Stimulated activated CD8-positive, alpha-beta memory T cell treated with anti-CD3 and anti-CD28 coated beads, Interleukin-12 subunit alpha, Interleukin-12 subunit beta, amount 100 ng/mL, for 1 hour (primary cell): Measurements from ENCODE around the gene RUSF1.
"Not testable (repeated sequence)": the region's sequence is repeated elsewhere in the genome, so short reads cannot be mapped to it uniquely, and the experiment has no call there.

ENCODE experiments used
- DNase-seq: peaks from one replicate; pipeline ENCODE4 v3.0.0-alpha.2; 2020; ENCODE audit warnings: low read depth

The RUSF1 gene

GRCh38 chr16:31517800-31518402 lies 9.7 kb upstream of the RUSF1 start:
- DNase-seq: no peak

GRCh38 chr16:31513884-31514283 lies 5.7 kb upstream of the RUSF1 start:
- no peak for DNase-seq

GRCh38 chr16:31513126-31513525 lies 4.9 kb upstream of the RUSF1 start:
- no peak for DNase-seq

- no peak for DNase-seq
Observed at GRCh38 chr16:31508706-31509195, 560 bp upstream of the RUSF1 start.

GRCh38 chr16:31507617-31507928 lies 618 bp downstream of the RUSF1 start:
- DNase-seq: no peak

- DNase-seq: no peak
Observed at GRCh38 chr16:31505483-31505882, 2.7 kb downstream of the RUSF1 start.

GRCh38 chr16:31504159-31504558 lies 4.0 kb downstream of the RUSF1 start:
- DNase-seq: no peak

- not testable (repeated sequence) for DNase-seq
Observed at GRCh38 chr16:31503555-31503954, 4.6 kb downstream of the RUSF1 start.

- no peak for DNase-seq
Observed at GRCh38 chr16:31502981-31503380, 5.2 kb downstream of the RUSF1 start.

GRCh38 chr16:31501966-31502348 lies 6.2 kb downstream of the RUSF1 start:
- DNase-seq: no peak

- no peak for DNase-seq
Observed at GRCh38 chr16:31501226-31501965, 6.8 kb downstream of the RUSF1 start.

GRCh38 chr16:31499928-31500327 lies 8.3 kb downstream of the RUSF1 start:
- no peak for DNase-seq

GRCh38 chr16:31498493-31498892 lies 9.7 kb downstream of the RUSF1 start:
- no peak for DNase-seq

GRCh38 chr16:31496670-31497069 lies 11.5 kb downstream of the RUSF1 start:
- DNase-seq: no peak

- no peak for DNase-seq
Observed at GRCh38 chr16:31493506-31494125, 14.6 kb downstream of the RUSF1 start.

GRCh38 chr16:31491778-31492418 lies 16.3 kb downstream of the RUSF1 start:
- no peak for DNase-seq

GRCh38 chr16:31489616-31490584 lies 18.3 kb downstream of the RUSF1 start:
- DNase-seq: no peak

- DNase-seq: no peak
Observed at GRCh38 chr16:31489298-31489564, 19.0 kb downstream of the RUSF1 start.

- DNase-seq: no peak
Observed at GRCh38 chr16:31488468-31489297, 19.5 kb downstream of the RUSF1 start.

GRCh38 chr16:31487720-31488467 lies 20.3 kb downstream of the RUSF1 start:
- peak; percentile 51 for DNase-seq
